SK-N-MC (cell line): ENCODE results near the gene BEND7.

Experiments
- EZH2 ChIP-seq: fragments of 200-600 bp; sonication (generic); IDR thresholded peaks from one replicate; pipeline ENCODE4 v1.6.1; 2017; ENCODE audit warnings: antibody characterized with exemption
- FOXP2 ChIP-seq: optimal IDR thresholded peaks from 2 replicates; pipeline ENCODE3; 2011; ENCODE audit warnings: mild to moderate bottlenecking, moderate library complexity; ENCODE audit not compliant: insufficient read depth; ENCODE audit errors: extremely low read length, control extremely low read depth
- POLR2AphosphoS5 ChIP-seq: IDR thresholded peaks from 2 replicates; pipeline ENCODE4 v1.6.1; 2012; ENCODE audit warnings: mild to moderate bottlenecking, low read depth, low read length, borderline replicate concordance

DNA sequence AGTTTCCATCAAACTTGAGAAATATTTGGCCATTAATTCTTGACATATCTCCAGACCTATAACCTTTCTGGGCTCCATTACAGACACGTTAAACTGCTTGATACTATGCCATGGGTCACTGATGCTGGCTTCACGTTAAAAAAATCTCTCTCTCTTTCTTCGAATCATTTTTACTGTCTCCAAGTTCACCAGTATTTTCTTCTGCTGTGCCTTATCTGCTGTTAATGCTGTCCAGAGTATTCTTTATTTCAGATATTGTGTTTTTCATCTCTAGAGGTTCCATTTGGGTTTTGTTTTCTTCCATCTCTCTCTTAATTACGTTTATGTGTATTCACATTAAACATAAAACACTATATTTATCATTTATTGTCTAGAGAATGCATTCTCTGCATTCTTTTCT, 45.1 kb upstream of the BEND7 start:
- TF ChIP-seq EZH2 (no peak), POLR2AphosphoS5 (no peak), FOXP2 (no peak)
